Neural cell (in vitro differentiated cells): ENCODE results near the gene TXNL4A. TPM values are rescaled to one million over a fixed set of nuclear protein-coding genes. Genes with fewer than 3 reads are reported as not detected.

ENCODE experiments used
- H2AFZ ChIP-seq: fragments of 200-600, 300-800 bp; sonication (generic), shearing (Covaris generic); 2 replicates; pipeline ENCODE4 v1.6.0; 2014; ENCODE audit warnings: low read depth, mild to moderate bottlenecking, antibody characterized with exemption, low read length, moderate library complexity
- H3F3A ChIP-seq: fragments of 200-600 bp; shearing (Covaris generic); 2 replicates; pipeline ENCODE4 v1.6.1; 2016; ENCODE audit warnings: mild to moderate bottlenecking, moderate library complexity, mixed read lengths, antibody characterized with exemption, low read length; ENCODE audit not compliant: insufficient read depth, poor library complexity, severe bottlenecking
- H3K27ac ChIP-seq: fragments of 200-600, 300-800 bp; sonication (generic), shearing (Covaris generic); 2 replicates; pipeline ENCODE4 v1.5.1; 2014; ENCODE audit warnings: mild to moderate bottlenecking, low read length, moderate library complexity
- H3K27me3 ChIP-seq: fragments of 300-800, 200-600 bp; sonication (generic), shearing (Covaris generic); 2 replicates; pipeline ENCODE4 v1.6.0; 2014; ENCODE audit warnings: mild to moderate bottlenecking, low read depth, low read length, moderate library complexity; ENCODE audit not compliant: insufficient read depth
- H3K36me3 ChIP-seq: fragments of 300-800, 200-600 bp; sonication (generic), shearing (Covaris generic); 2 replicates; pipeline ENCODE4 v1.5.1; 2014; ENCODE audit warnings: mild to moderate bottlenecking, antibody characterized with exemption, low read length, moderate library complexity; ENCODE audit not compliant: insufficient read depth
- H3K4me2 ChIP-seq: fragments of 300-800, 200-600 bp; sonication (generic), shearing (Covaris generic); 2 replicates; pipeline ENCODE4 v1.6.0; 2014; ENCODE audit warnings: mild to moderate bottlenecking, low read length
- H3K4me3 ChIP-seq: fragments of 300-800, 200-600 bp; sonication (generic), shearing (Covaris generic); 2 replicates; pipeline ENCODE4 v1.5.1; 2014; ENCODE audit warnings: mild to moderate bottlenecking, low read length, moderate library complexity
- H3K79me2 ChIP-seq: fragments of 200-600 bp; shearing (Covaris generic); replicated peaks from 2 replicates; pipeline ENCODE4 v1.6.0; 2014; ENCODE audit warnings: mild to moderate bottlenecking, low read length, moderate library complexity; ENCODE audit not compliant: insufficient read depth
- H3K9ac ChIP-seq: fragments of 300-800, 200-600 bp; sonication (generic), shearing (Covaris generic); 2 replicates; pipeline ENCODE4 v1.6.1; 2016; ENCODE audit warnings: mild to moderate bottlenecking, low read length, mixed read lengths
- H3K9me2 ChIP-seq: fragments of 200-600 bp; shearing (Covaris generic); 2 replicates; pipeline ENCODE4 v1.6.1; 2016; ENCODE audit warnings: mild to moderate bottlenecking, low read length, mixed read lengths; ENCODE audit not compliant: insufficient read depth
- H3K9me3 ChIP-seq: fragments of 200-600, 300-800 bp; sonication (generic), shearing (Covaris generic); 2 replicates; pipeline ENCODE4 v1.6.1; 2016; ENCODE audit warnings: mild to moderate bottlenecking, mixed run types, low read length, moderate library complexity, mixed read lengths
- H4K20me1 ChIP-seq: fragments of 200-600 bp; shearing (Covaris generic); 2 replicates; pipeline ENCODE4 v1.6.1; 2016; ENCODE audit warnings: mild to moderate bottlenecking, mixed run types; ENCODE audit not compliant: insufficient read depth
- CTCF ChIP-seq: fragments of 450-650 bp; IDR thresholded peaks from 2 replicates; pipeline ENCODE4 v1.5.1; 2014; ENCODE audit warnings: antibody characterized with exemption, mild to moderate bottlenecking, moderate library complexity; ENCODE audit not compliant: poor library complexity, severe bottlenecking
- EP300 ChIP-seq: fragments of 450-650 bp; conservative IDR thresholded peaks from 2 replicates; pipeline ENCODE4 v1.6.1; 2014; ENCODE audit warnings: antibody characterized with exemption, mild to moderate bottlenecking, moderate library complexity; ENCODE audit not compliant: poor library complexity, severe bottlenecking
- EZH2 ChIP-seq: fragments of 200-600, 300-800 bp; shearing (Covaris generic), sonication (generic); IDR thresholded peaks from 2 replicates; pipeline ENCODE4 v1.6.1; 2014; ENCODE audit warnings: antibody characterized with exemption, low read length, borderline replicate concordance, mild to moderate bottlenecking; ENCODE audit not compliant: insufficient read depth, poor library complexity, severe bottlenecking
- MXI1 ChIP-seq: fragments of 450-650 bp; conservative IDR thresholded peaks from 2 replicates; pipeline ENCODE4 v1.6.1; 2014; ENCODE audit warnings: antibody characterized with exemption, mild to moderate bottlenecking; ENCODE audit not compliant: poor library complexity, severe bottlenecking
- POLR2AphosphoS5 ChIP-seq: IDR thresholded peaks from 2 replicates; pipeline ENCODE4 v1.6.1; 2012
- RAD21 ChIP-seq: fragments of 450-650 bp; conservative IDR thresholded peaks from 2 replicates; pipeline ENCODE4 v1.6.1; 2014; ENCODE audit warnings: antibody characterized with exemption, mild to moderate bottlenecking, moderate library complexity
- REST ChIP-seq: IDR thresholded peaks from 2 replicates; pipeline ENCODE4 v1.6.1; 2012; ENCODE audit warnings: borderline replicate concordance
- SMC3 ChIP-seq: fragments of 450-650 bp; conservative IDR thresholded peaks from 2 replicates; pipeline ENCODE4 v1.6.1; 2014; ENCODE audit warnings: antibody characterized with exemption, mild to moderate bottlenecking, moderate library complexity; ENCODE audit not compliant: poor library complexity
- TAF1 ChIP-seq: IDR thresholded peaks from 2 replicates; pipeline ENCODE4 v1.6.1; 2012; ENCODE audit warnings: low read depth
- polyA plus RNA-seq: library from polyadenylated mRNA; depleted of rRNA; stranded (reverse); fragments of >200 nt; gene quantifications from 2 replicates; pipeline ENCODE4 v1.2.3, GENCODE V29; 2014

TXNL4A gene
- polyA plus RNA-seq, 1 donor from 2014 or later: 163 TPM

- Histone ChIP-seq H3K4me2 (no peak overlapping the region), H3K27me3 (no peaks in the 10 kb centered on the region), H2AFZ (no peak overlapping the region)
Observed at GRCh38 chr18:79955302-79956075, 32.9 kb downstream of the TXNL4A start.

GRCh38 chr18:79954791-79955190, 33.6 kb downstream of the TXNL4A start:
- peaks cover 4% of the 10 kb centered on the region for H4K20me1 ChIP-seq
- H3K9me2 ChIP-seq: no peaks in the 10 kb centered on the region
- H3K27me3 ChIP-seq: no peaks in the 10 kb centered on the region
- H3K4me2 ChIP-seq: no peak overlapping the region
- H3F3A ChIP-seq: no peaks in the 10 kb centered on the region
- no peaks in the 10 kb centered on the region for H3K9me3 ChIP-seq
- TF ChIP-seq EZH2 (no peak), POLR2AphosphoS5 (no peak), CTCF (no peak), SMC3 (no peak), MXI1 (no peak)
- no peaks in the 10 kb centered on the region for H3K36me3 ChIP-seq
- H3K27ac ChIP-seq: no peak overlapping the region
- no peak overlapping the region for H3K4me3 ChIP-seq
- H3K79me2 ChIP-seq: peaks cover 9% of the 10 kb centered on the region
- H2AFZ ChIP-seq: no peak overlapping the region
- no peak overlapping the region for H3K9ac ChIP-seq

More at GRCh38 chr18:79955302-79956075, 32.9 kb downstream of the TXNL4A start:
- H3K9me3 ChIP-seq: no peaks in the 10 kb centered on the region
- peaks cover 2% of the 10 kb centered on the region for H3K79me2 ChIP-seq
- peaks cover 2% of the 10 kb centered on the region for H4K20me1 ChIP-seq
- no peak overlapping the region for H3K27ac ChIP-seq
- H3K4me3 ChIP-seq: no peak overlapping the region
- no peaks in the 10 kb centered on the region for H3K9me2 ChIP-seq
- TF ChIP-seq RAD21 (no peak), SMC3 (no peak), REST (no peak), POLR2AphosphoS5 (no peak), EP300 (no peak), MXI1 (no peak), CTCF (no peak), TAF1 (no peak), EZH2 (no peak)
- H3F3A ChIP-seq: no peaks in the 10 kb centered on the region
- no peak overlapping the region for H3K9ac ChIP-seq
- H3K36me3 ChIP-seq: no peaks in the 10 kb centered on the region
